Retinal pigment epithelial cell (primary cell): ENCODE results near the gene PRND.

Source experiments
- DNase-seq: peaks from one replicate; pipeline ENCODE4 v3.0.0-alpha.2; 2010; ENCODE audit warnings: low read depth
- H3K4me3 ChIP-seq: 2 replicates; pipeline ENCODE4 v1.5.1; 2011; ENCODE audit warnings: mild to moderate bottlenecking, low read length, control low read depth, moderate library complexity
- CTCF ChIP-seq: conservative IDR thresholded peaks from 2 replicates; pipeline ENCODE4 v1.5.1; 2011; ENCODE audit warnings: low read depth, low read length, control low read depth, inconsistent platforms

PRND gene

DNA sequence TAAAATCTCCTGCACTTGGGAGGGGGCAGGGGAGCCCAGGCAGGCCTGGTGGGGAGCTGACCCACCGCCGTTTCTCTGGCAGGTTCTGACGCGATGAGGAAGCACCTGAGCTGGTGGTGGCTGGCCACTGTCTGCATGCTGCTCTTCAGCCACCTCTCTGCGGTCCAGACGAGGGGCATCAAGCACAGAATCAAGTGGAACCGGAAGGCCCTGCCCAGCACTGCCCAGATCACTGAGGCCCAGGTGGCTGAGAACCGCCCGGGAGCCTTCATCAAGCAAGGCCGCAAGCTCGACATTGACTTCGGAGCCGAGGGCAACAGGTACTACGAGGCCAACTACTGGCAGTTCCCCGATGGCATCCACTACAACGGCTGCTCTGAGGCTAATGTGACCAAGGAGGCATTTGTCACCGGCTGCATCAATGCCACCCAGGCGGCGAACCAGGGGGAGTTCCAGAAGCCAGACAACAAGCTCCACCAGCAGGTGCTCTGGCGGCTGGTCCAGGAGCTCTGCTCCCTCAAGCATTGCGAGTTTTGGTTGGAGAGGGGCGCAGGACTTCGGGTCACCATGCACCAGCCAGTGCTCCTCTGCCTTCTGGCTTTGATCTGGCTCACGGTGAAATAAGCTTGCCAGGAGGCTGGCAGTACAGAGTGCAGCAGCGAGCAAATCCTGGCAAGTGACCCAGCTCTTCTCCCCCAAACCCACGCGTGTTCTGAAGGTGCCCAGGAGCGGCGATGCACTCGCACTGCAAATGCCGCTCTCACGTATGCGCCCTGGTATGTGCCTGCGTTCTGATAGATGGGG lies 3.0 kb downstream of the PRND start:
- no peak for DNase-seq
- no peak overlapping the region for H3K4me3 ChIP-seq
- TF ChIP-seq CTCF, result no peak

DNA sequence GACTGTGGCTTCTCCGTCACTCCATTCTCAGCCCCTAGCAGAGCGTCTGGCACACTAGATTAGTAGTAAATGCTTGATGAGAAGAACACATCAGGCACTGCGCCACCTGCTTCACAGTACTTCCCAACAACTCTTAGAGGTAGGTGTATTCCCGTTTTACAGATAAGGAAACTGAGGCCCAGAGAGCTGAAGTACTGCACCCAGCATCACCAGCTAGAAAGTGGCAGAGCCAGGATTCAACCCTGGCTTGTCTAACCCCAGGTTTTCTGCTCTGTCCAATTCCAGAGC lies 3.5 kb downstream of the PRND start:
- no peak for TF ChIP-seq CTCF
- H3K4me3 ChIP-seq, result no peak overlapping the region
- no peak for DNase-seq

DNA sequence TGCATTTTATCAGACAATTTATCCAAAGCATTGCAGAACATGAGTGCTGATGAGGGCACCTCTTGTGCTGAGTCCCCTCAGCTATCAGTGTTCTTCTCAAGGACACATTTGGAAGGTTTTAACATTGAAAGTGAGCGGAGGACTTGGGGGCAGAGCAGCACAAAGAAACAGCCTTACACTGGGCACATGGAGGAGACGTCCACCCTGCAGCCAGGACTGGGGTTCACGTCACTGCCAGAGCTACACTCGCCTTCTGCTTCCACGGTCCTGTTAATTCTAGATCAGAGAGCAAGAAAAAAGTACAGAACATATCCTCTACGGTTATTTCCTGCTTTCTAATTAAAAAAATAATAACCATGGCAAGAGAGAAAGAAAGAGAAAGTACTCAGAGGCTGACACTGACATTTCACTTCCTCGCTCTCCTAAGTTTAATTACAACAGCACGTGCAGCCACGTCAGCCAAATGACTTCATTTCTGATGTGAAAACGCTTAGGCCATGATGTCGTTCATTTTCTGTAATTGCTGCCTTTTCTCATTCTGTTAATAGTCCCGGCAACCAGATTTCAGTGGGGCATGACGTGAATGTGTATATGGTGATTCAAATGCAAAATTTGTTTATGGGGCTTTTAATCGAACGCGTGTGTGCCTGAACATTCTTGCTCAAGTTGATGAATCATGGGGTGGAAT lies 5.1 kb downstream of the PRND start:
- H3K4me3 ChIP-seq, result no peak overlapping the region
- no peak for TF ChIP-seq CTCF
- no peak for DNase-seq

GRCh38 chr20:4728120-4728760 lies 6.5 kb downstream of the PRND start:
- no peak for TF ChIP-seq CTCF
- no peak for DNase-seq
- no peak overlapping the region for H3K4me3 ChIP-seq

- no peak for DNase-seq
- H3K4me3 ChIP-seq, result no peak overlapping the region
Measured at GRCh38 chr20:4729265-4729664, 7.6 kb downstream of the PRND start.

GRCh38 chr20:4730780-4731179 lies 9.1 kb downstream of the PRND start:
- no peak for TF ChIP-seq CTCF
- no peak for DNase-seq
- no peak overlapping the region for H3K4me3 ChIP-seq

More at GRCh38 chr20:4729265-4729664, 7.6 kb downstream of the PRND start:
- no peak for TF ChIP-seq CTCF
